ENCODE measurements around the gene PKD1L1.

PKD1L1 gene

GRCh38 chr7:47725031-47725780 lies 223.1 kb downstream of the PKD1L1 start:
- no peak for DNase-seq
